Occipital lobe (tissue), 2 donors: ENCODE data around the gene MRPS2. TPM values are rescaled to one million over a fixed set of nuclear protein-coding genes. Genes with fewer than 3 reads are reported as not detected.
"Not testable (repeated sequence)": the region's sequence is repeated elsewhere in the genome, so short reads cannot be mapped to it uniquely, and the experiment has no call there.

ENCODE experiments used
- DNase-seq: peaks from one replicate; lab custom pipeline; 2025; lab: John Stamatoyannopoulos, UW
- total RNA-seq: library from RNA; depleted of rRNA; stranded (reverse); fragments of >200 nt; gene quantifications from one replicate; pipeline ENCODE4 v1.2.3, GENCODE V29; 2014

The MRPS2 gene
- total RNA-seq, 1 donor from 2014 or later = 9.7 TPM

DNA sequence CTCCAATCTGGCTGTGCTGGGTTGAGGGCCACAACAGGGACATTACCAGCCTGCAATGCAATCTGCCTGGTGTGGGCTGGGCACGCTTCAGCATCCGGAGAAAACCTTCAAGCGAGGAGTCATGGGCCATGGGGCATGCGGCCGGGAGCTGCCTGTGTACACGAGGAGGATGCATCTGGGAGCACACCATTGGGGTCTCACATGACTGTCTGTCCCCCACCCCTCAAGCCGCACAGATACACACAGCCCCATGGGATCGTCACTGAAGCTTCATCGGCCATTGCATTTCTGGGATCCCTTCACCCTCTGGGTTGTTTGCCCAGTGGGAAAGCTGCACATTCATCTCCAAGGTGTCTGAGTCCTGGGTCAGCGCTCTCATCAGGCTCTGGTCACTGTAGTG is 30.6 kb downstream of the MRPS2 start:
- no peak for DNase-seq

DNA sequence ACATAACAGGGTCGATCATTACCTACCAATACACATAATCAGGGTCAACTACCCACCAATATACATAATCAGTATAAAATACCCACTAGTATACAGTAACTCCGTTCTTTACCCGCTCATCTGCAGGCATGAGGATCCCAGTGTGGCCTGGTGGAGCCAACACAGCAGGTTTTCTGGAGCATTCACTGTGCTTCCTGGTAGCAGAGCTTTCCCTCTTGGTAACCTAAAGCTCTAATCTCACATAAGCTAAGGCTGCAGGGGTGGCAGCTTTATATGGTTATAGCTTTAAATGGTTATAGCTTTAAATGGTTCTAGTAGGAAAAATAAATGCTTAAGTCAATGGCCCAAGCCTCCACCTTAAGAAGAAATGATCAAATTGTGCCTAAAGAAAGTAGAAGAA is 32.6 kb downstream of the MRPS2 start:
- DNase-seq = no peak

DNA sequence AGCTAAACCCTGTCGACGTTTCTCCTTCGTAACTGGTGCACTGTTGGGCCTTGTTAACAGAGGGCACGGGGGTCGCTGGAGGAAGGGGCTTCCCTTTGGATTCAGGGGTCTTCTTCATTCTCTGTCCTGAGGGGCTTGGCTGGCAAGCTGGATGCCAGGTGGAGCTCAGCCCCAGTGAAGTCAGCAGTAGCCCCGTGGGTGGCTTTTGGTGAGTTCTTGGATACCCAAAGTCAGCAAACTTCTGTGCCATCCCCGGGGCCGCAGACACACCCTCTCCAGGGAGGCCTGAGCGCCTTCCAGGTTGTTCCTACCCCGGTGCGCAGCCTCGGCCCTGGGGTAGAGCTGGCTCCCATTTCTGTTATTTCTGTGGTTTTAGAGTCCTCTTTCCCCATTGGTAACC is 33.2 kb downstream of the MRPS2 start:
- DNase-seq = no peak

DNA sequence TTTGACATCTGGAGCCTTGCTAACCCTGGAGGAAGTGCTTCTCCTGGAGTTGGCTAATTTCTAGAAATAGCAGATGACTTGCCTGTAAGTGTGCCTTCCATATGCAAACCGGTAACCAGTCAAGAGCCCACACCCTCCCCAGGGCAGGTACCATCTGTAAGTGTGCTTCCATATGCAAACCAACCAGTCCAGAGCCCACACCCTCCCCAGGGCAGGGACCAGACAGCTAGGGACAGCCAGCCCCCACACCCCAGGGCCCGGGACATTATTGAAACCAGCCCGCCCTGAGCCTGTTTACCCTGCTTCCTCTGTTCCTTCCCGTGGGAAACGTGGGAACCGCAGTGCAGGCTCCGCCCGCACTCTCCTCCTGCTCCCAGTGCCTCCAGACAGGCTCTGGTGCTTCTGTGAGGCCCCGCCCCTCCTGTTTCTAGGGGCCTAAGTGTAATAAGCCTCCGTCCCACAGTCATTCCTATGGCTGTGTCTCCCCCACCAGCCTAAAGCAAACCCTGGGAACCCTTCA is 33.8 kb downstream of the MRPS2 start:
- DNase-seq = not testable (repeated sequence)

DNA sequence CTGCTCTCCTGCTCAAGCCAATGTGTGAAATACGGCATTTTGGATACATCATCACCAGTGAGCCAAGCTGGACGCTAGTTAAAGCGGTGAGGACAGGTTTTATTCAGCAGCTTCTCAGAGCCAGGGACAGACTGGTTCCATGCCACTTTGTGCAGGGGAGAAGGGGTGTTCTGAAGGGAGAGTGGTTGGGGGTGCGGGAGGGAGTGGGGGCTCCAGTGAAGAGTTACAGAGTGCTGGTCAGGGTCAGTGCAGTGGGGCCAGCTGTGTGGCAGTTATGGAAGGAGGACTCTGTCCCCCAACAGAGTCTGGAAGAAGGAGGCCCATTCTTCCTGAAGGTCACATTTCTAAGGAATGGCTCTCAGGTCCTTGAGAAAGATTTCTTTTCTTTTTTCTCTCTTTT is 34.3 kb downstream of the MRPS2 start:
- DNase-seq = not testable (repeated sequence)

DNA sequence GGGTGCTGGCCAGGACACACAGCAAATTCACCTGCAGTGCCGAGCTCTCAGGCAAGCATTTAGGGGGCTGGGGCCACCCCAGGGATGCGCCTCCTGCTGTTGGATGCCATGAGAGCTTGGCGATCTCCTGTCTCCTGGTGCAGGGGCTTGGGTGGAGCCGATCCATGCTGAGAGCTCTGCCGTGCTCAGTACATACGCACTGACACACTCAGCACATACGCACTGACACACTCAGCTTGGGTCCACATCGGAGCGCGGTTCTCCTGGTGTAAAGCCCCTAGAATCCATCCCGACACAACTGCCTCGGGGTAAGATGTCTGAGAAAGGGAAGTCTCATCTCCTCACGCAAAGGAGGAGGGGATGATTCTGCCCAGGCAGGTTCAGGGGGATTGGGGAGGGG is 35.1 kb downstream of the MRPS2 start:
- not testable (repeated sequence) for DNase-seq

DNA sequence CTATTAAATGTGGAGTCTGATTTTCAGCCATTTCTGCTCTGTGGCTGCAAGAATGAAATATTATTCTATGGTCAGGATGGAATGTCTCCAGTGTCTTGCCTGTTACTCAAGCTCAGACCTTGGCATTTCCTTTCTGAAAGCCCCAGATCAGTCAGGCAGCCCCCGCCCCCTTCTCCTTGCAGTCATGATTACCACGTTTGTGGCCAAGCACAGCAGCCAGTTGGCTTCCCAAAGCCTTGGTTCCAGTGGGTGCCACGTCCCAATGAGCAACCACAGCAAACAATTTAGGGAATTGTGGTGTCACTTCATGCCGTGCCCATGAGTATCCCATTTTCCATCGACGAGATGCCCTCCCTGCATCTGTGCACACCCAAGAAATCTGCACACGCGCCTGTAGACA is 35.7 kb downstream of the MRPS2 start:
- no peak for DNase-seq

DNA sequence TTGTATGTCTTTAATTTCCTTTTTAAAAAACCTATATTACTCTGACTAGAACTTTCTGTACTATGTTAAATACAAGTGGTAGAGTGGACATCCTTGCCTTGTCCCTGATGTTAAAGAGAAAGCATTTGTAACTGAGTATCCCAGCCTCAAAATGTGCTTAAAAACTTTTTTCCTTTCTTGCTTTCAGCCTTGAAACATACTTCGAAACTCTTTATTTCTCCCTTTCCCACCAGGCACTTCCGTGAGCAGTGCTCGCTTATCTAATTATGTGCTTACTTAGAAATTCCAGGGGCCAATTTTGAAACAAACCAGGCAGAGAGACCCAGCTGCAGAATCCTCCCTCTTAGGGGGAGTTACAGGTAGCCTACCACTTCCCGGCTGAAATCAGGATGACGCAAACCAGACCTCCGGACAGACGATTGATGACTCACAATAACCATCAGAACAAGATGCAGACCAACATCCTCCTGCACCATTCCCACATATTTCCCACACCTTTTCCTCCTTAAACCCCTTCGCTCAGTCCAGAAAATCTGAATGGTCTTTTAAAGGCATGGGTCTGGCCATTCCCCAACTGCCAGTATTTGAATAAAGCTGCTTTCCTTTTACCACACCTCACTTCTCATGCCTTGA is 42.9 kb downstream of the MRPS2 start:
- not testable (repeated sequence) for DNase-seq

DNA sequence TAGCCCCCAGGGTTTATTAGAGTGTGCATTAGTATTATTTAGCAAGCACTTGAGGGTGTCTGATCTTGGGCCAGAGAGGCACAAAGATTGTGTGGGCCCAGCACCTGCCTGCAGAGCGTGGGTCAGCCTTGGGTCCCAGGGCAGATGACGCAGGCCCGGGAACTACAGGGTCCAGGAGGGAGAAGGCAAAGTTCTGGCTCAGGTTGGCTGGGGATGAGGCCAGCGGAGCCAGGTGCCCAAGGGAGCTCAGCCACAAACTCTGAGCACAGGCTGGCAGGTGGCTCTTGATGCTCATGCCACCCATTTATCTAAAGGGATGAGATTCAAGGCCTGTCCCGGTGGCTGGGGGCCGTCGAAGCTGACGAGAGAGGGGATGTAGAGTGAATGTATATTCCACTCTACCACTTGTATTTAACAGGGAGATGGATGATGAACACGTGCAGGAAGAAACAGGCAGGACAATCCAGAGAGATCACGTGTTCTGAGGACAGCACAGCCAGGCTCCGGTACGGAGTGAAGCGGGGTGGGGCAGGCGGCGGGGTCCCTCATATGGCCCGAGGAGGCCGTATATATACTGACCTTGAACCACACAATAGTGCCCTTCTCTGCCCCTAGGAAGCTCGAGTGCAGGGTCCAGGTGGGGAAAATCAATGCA is 44.6 kb downstream of the MRPS2 start:
- no peak for DNase-seq

DNA sequence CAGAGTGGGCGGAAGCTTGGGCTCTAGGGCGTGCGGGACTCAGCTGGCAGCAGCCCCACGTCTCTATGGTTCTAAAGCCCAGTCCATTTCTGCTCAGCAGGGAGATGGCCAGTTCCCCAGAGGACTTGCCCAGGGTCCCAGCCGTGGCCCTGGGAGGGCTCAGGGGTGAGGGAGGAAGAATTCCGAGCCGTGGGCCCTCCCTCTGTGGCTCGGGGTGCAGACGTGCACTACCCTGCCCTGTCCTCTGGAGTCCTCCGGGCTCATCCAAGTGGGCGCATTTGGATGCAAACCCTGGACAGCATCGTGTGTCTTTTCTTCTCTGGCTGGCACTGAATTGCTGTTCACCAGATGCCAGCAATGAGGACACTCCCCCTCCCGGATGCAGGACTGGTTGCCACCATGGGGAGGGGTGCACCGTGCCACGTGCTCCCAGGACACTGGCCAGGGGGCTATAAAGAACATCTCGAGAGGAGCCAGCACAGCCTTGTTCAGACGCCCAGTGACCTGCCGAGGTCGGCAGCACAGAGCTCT is 45.2 kb downstream of the MRPS2 start, which contains the start of gene OBP2A:
OBP2A (plus strand) TSS at position 481 of the 531 bp plus-strand sequence. CDS start 55 bp downstream, outside the sequence.
- DNase-seq = not testable (repeated sequence)

DNA sequence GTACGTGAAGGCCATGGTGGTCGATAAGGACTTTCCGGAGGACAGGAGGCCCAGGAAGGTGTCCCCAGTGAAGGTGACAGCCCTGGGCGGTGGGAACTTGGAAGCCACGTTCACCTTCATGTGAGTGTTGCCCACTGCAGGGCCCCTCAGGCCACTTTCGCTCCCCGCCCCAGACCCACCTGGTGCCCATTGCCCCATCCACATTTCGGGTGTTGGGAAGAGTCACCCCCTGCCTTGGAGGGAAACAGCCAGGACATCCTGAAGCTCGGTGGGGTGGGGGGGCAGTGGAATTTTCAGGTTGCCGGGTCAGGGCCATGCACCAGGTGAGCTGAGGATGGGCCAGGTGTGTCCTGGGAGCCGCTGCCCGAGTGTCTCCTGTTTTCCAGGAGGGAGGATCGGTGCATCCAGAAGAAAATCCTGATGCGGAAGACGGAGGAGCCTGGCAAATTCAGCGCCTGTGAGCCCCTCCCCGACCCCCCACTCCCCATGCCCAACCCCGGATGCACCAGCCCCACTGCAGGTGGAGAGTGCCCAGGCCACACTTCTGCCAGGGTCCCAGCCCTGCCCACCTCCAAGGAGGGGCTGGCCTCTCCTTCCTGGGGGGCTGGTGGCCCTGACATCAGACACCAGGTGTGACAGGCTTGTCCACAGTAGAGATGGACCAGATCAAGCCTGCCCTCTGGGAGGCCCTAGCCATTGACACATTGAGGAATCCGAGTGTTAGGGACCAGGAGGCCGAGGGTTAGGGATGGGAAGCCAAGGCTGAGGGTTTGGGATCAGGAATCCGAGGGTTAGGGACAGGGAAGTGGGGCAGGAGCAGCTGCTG is 46.5 kb downstream of the MRPS2 start:
- DNase-seq = not testable (repeated sequence)

DNA sequence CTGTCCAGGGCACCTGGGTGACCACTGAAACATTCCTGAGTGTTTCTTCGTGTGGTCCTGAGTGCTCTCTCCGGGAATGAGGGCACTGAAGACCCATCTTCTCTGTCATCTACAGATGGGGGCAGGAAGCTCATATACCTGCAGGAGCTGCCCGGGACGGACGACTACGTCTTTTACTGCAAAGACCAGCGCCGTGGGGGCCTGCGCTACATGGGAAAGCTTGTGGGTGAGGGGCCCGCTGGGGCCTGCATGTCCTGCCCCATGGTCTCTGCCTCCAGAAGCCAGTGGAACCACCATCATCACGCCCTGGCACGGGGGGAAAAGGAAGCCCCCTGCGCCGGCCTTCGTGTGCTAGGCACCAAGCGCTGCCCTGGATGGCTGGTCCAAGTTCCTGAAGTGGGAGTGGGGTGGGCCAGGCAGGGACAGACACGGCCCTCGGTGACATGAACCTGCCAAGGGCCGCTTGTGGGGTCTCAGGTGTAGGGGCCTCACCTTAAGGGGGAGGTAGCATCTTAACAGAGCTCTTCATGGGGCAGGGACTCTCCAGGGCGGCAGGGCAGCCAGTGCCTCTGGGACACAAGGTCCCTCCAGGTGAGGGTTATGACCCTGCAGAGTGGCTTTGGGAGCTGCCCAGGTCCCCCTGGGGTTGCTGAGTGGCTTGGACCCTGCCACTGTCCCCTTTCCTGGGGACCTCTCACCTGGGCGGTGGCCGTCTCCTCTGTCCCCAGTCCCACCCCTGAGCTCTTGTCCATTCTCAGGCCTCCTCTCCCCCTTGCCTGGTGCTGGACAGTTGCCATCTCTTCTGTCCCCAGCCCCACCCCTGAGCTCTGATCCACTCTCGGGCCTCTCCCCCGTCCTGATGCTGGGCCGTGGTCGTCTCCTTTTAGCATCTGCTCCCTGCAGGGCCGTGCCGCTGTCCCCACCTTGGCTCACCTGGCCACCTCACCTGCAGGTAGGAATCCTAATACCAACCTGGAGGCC is 47.6 kb downstream of the MRPS2 start:
- no peak for DNase-seq

DNA sequence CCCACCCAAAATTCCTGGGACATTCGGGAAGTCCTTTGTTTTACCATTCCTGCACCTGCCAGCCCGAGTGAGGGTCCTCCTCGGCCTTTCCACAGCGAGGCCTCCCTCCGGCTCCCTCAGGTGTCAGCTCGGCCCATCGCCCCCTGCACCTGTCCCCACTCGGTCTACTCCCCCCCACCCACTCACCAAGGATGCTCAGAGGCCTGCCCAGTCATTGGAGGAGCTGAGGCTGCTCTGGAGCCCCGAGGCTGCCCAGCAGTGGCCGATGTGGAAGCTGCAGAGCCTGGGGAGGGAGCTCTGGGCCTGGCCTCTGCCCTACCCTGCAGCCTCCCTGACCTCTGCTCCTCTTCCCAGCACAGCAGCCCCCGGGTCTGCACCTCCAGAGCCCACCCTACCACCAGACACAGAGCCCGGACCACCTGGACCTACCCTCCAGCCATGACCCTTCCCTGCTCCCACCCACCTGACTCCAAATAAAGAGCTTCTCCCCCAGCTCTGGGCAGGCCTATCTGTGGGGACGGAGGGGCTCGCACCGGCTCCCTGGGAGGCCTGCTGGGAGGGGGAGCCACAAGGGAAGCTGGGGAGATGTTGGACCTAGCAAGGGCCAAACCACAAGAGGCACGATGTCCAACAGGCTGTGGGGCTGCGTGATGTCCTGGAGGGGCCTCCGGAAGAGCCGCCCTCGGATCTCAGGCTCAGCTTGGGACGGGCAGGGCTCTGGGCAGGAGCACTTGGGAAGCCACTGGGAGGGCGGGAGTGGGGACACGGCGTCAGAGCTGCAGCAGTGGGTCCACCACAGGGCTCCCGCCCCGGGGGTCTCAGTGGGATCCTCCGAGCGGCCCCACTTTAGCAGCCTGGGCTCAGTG is 49.2 kb downstream of the MRPS2 start:
- DNase-seq = not testable (repeated sequence)

DNA sequence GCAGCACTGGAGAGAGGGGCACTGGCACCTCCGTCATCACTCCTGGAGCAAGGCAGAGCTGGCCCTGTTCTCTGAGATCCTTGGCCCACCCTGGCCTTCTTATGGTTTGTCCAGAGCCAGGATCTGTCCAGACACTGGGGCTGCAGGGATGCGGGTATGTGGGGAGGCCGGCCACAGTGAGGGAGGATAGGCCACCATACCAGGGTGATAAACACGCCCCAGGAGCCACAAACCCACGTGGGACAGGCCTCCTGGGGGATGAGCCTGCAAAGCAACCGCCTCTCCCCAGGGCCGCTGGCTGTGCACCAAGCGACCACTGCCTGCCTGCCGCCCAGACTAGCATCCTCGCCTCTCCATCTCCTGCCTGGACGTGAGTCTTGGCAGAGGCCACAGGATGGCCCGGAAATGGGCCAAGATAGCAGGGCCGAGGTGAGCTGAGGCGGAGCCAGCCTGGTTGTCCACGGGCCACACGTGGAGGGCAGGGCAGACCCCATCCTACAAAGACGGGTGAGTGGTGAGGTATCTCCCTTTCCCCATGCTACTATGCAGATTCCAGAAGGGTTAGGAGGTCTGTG is 49.9 kb downstream of the MRPS2 start:
- no peak for DNase-seq

DNA sequence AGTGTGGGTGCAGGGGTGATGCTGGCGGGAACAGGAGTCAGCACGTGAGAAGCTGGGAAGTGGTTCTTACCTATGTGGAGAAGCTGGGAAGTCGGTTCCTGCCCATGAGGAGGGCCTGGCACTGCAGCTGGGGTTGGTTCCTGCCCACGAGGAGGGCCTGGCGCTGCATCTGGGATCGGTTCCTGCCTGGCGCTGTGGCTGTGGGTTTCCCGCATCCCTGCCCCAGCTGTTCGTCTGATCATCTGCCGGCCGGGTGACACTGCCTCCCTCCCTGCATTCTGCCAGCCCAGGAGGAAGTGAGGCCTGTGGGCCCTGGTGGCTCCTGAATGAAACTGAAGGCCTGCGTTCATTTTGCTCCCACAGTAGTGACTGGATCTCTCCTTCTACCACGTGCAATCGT is 50.5 kb downstream of the MRPS2 start:
- no peak for DNase-seq

DNA sequence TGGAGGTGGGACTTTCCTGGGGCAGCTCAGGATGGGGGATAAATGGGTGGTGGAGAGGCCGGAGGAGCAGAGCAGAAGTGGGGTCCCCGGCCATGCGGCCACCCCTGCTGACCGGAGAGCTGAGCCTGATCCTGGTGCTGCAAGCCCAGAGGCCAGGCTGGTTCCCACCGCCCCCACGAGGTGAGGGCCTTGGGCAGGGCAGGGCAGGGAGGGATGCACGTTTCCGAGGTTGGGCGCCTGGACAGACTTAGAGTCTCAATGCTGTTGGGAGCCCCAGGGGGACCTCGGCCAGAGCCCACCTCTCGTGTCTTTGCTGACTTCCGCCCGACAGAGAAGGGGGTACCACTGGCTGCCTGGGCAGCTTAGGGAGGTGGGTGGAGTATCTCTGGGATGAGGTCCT is 51.0 kb downstream of the MRPS2 start:
- no peak for DNase-seq

DNA sequence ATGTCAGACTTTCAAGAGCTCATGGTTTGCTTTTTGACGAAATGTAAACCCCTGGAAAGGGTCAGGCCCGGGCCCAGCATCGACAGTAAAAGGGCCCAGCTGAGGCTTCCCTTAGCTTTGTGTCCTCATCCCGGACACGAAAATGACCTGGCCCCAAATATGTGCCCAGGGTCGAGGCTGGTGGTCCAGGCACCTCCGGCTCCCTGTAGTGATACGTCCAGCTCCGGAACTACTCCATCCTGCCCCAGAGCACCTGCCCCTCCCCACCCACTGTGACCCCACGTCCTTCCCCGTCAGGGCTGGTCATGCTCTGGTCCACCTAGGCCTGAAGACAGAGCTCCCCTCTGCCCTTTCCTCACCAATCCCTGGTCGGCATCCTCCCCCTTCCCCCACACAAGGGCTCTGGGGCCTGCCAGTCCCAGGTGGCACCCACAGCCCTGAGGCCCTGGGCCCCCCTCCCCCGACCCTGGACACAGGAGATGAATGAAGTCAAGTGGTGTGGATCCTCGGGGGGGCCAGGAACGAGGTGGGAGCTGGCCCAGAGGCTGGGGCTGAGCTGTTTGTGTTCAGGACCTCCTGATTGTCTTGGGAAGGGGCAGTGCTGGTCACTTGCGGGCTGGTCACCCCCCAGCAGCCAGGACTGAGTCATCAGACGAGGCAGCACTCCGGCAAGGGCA is 51.7 kb downstream of the MRPS2 start:
- no peak for DNase-seq

DNA sequence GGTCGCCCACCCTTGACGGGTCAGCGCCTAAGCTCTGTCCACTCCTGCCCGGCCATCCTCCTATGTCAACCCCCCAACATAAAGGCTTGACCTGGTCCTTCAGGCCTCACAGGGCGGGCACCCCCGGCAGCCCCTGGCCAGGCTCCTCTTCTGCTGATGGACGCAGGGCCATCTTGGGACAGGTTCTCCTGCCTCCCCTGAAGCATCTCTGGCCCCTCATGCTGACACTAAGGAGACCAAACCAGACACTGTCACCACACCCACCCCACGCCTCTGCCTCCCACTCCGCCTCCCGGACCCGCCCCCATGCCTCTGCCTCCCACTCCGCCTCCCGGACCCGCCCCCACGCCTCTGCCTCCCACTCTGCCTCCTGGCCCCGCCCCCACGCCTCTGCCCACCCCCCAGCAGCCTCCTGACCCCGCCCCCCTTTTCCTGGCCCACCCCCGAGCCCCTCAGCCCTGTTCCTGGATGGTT is 52.3 kb downstream of the MRPS2 start:
- DNase-seq = no peak
